Measurements from ENCODE around the gene COL4A6.
"Not testable (repeated sequence)": the region's sequence is repeated elsewhere in the genome, so short reads cannot be mapped to it uniquely, and the experiment has no call there.

COL4A6 gene

DNA sequence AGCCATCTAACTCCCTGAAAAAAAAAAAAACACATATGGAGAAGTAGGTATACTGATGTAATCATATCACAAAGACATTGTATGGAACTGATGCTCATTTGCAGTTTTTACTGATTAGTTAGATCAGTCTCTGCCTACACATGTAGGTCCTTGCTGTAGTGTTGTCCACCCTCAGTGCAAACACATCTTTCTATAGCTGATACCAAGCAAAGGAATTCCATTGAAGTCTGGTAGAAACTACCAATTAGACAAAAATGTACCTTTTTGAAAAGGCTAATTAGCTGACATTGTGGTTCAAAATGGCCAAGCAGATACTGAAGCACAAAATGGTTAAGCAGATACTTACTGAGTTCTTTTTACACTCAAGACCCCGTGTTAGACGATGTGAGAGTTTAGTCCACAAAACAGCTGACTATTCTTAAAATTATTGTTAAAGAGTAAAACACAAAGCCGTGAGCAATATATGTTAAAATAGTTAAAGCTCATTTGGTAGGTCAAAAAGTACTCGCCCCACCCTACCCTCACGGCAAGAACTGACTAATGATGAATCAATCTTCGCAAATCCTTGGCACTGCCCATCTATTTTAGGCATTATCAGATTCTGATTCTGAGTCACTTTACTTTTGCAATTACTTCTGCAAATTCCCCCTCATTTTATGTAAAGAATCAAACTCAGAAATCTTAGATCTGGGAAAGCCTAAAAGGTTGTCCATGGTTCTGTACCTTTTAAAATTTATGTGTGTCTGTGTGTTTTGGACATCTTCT, 40.4 kb downstream of the COL4A6 start:
- no peaks in the 10 kb centered on the region for H4K20me1 ChIP-seq (ENCODE audit: insufficient read depth, low read length)
- H2AFZ ChIP-seq (ENCODE audit: low read length): no peak overlapping the region
- H3K4me1 ChIP-seq (ENCODE audit: insufficient read depth, low read length, severe bottlenecking): no peaks in the 10 kb centered on the region
- H3K9ac ChIP-seq (ENCODE audit: low read length): no peak overlapping the region
- H3K27me3 ChIP-seq (ENCODE audit: insufficient read depth, low read length): no peaks in the 10 kb centered on the region
- H3K9me2 ChIP-seq (ENCODE audit: low read depth, low read length): no peaks in the 10 kb centered on the region
- H3F3A ChIP-seq (ENCODE audit: insufficient read depth, low read length): no peaks in the 10 kb centered on the region
- TF ChIP-seq EZH2 (IDR thresholded peaks at IDR 0.05; ENCODE audit: borderline replicate concordance, low read length): no peak
- TF ChIP-seq, protein P1, sequence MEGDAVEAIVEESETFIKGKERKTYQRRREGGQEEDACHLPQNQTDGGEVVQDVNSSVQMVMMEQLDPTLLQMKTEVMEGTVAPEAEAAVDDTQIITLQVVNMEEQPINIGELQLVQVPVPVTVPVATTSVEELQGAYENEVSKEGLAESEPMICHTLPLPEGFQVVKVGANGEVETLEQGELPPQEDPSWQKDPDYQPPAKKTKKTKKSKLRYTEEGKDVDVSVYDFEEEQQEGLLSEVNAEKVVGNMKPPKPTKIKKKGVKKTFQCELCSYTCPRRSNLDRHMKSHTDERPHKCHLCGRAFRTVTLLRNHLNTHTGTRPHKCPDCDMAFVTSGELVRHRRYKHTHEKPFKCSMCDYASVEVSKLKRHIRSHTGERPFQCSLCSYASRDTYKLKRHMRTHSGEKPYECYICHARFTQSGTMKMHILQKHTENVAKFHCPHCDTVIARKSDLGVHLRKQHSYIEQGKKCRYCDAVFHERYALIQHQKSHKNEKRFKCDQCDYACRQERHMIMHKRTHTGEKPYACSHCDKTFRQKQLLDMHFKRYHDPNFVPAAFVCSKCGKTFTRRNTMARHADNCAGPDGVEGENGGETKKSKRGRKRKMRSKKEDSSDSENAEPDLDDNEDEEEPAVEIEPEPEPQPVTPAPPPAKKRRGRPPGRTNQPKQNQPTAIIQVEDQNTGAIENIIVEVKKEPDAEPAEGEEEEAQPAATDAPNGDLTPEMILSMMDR (IDR thresholded peaks at IDR 0.05; ENCODE audit: low read length): no peak
- H3K9me3 ChIP-seq (ENCODE audit: low read length): no peaks in the 10 kb centered on the region
- no peak overlapping the region for H3K4me3 ChIP-seq (ENCODE audit: low read depth, low read length, poor library complexity, severe bottlenecking)
- H3K36me3 ChIP-seq (ENCODE audit: insufficient read depth, low read length): no peaks in the 10 kb centered on the region
- no peak overlapping the region for H3K27ac ChIP-seq (ENCODE audit: low read depth, low read length, poor library complexity, severe bottlenecking)
- no peak overlapping the region for H3K4me2 ChIP-seq (ENCODE audit: low read length)
- H3K79me2 ChIP-seq (ENCODE audit: insufficient read depth, low read length): no peaks in the 10 kb centered on the region

GRCh38 chrX:108396986-108397385, 41.2 kb downstream of the COL4A6 start:
- H3K79me2 ChIP-seq (ENCODE audit: insufficient read depth, low read length): no peaks in the 10 kb centered on the region
- H3K9ac ChIP-seq (ENCODE audit: low read length): no peak overlapping the region
- H3F3A ChIP-seq (ENCODE audit: insufficient read depth, low read length): no peaks in the 10 kb centered on the region
- H3K9me2 ChIP-seq (ENCODE audit: low read depth, low read length): no peaks in the 10 kb centered on the region
- no peak overlapping the region for H2AFZ ChIP-seq (ENCODE audit: low read length)
- no peak for TF ChIP-seq EZH2 (IDR thresholded peaks at IDR 0.05; ENCODE audit: borderline replicate concordance, low read length)
- TF ChIP-seq, protein P1 (IDR thresholded peaks at IDR 0.05; ENCODE audit: low read length): no peak
- no peaks in the 10 kb centered on the region for H3K4me1 ChIP-seq (ENCODE audit: insufficient read depth, low read length, severe bottlenecking)
- no peak overlapping the region for H3K4me3 ChIP-seq (ENCODE audit: low read depth, low read length, poor library complexity, severe bottlenecking)
- H3K27ac ChIP-seq (ENCODE audit: low read depth, low read length, poor library complexity, severe bottlenecking): no peak overlapping the region
- H3K27me3 ChIP-seq (ENCODE audit: insufficient read depth, low read length): no peaks in the 10 kb centered on the region
- H3K9me3 ChIP-seq (ENCODE audit: low read length): no peaks in the 10 kb centered on the region
- no peaks in the 10 kb centered on the region for H3K36me3 ChIP-seq (ENCODE audit: insufficient read depth, low read length)
- no peak overlapping the region for H3K4me2 ChIP-seq (ENCODE audit: low read length)
- H4K20me1 ChIP-seq (ENCODE audit: insufficient read depth, low read length): no peaks in the 10 kb centered on the region

GRCh38 chrX:108396188-108396891, 41.9 kb downstream of the COL4A6 start:
- Histone ChIP-seq H3K27ac (ENCODE audit: low read depth, low read length, poor library complexity, severe bottlenecking) (no peak overlapping the region), H3K36me3 (ENCODE audit: insufficient read depth, low read length) (no peaks in the 10 kb centered on the region), H3K4me3 (ENCODE audit: low read depth, low read length, poor library complexity, severe bottlenecking) (no peak overlapping the region), H3K9me3 (ENCODE audit: low read length) (no peaks in the 10 kb centered on the region), H3K9ac (ENCODE audit: low read length) (no peak overlapping the region), H3K79me2 (ENCODE audit: insufficient read depth, low read length) (no peaks in the 10 kb centered on the region), H3K27me3 (ENCODE audit: insufficient read depth, low read length) (no peaks in the 10 kb centered on the region), H4K20me1 (ENCODE audit: insufficient read depth, low read length) (no peaks in the 10 kb centered on the region), H3K9me2 (ENCODE audit: low read depth, low read length) (no peaks in the 10 kb centered on the region), H3F3A (ENCODE audit: insufficient read depth, low read length) (no peaks in the 10 kb centered on the region), H2AFZ (ENCODE audit: low read length) (no peak overlapping the region), H3K4me1 (ENCODE audit: insufficient read depth, low read length, severe bottlenecking) (no peaks in the 10 kb centered on the region), H3K4me2 (ENCODE audit: low read length) (no peak overlapping the region)
- TF ChIP-seq EZH2 (IDR thresholded peaks at IDR 0.05; ENCODE audit: borderline replicate concordance, low read length): no peak
- TF ChIP-seq, protein P1 (IDR thresholded peaks at IDR 0.05; ENCODE audit: low read length): no peak

DNA sequence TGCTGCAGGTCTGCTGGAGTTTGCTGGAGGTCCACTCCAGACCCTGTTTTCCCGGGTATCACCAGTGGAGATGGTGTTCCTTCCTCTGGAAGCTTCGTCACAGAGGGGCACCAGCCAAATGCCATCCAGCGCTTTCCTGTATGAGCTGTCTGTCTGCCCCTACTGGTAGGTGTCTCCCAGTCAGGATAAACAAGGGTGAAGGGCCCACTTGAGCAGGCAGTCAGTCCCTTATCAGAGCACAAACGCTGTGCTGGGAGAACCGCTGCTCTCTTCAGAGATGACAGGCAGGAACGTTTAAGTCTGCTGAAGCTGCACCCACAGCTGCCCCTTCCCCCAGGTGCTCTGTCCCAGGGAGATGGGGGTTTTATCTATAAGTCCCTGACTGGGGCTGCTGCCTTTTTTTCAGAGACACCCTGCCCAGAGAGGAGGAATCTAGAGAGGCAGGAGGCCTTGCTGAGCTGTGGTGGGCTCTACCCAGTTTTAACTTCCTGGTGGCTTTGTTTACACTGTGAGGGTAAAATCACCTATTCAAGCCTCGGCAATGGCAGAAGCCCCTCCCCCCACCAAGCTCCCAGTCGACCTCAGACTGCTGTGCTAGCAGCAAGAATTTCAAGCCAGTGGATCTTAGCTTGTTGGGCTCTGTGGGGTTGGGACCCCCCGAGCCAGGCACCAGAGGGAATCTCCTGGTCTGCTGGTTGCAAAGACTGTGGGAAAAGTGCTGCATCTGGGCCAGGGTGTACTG, 47.1 kb downstream of the COL4A6 start:
- not testable (repeated sequence) for H2AFZ ChIP-seq (ENCODE audit: low read length); H3K9me3 ChIP-seq (ENCODE audit: low read length); H3K27ac ChIP-seq (ENCODE audit: low read depth, low read length, poor library complexity, severe bottlenecking); H3K4me2 ChIP-seq (ENCODE audit: low read length); H4K20me1 ChIP-seq (ENCODE audit: insufficient read depth, low read length); H3K4me1 ChIP-seq (ENCODE audit: insufficient read depth, low read length, severe bottlenecking); H3K9ac ChIP-seq (ENCODE audit: low read length); H3K79me2 ChIP-seq (ENCODE audit: insufficient read depth, low read length); H3K27me3 ChIP-seq (ENCODE audit: insufficient read depth, low read length); H3K9me2 ChIP-seq (ENCODE audit: low read depth, low read length); H3K4me3 ChIP-seq (ENCODE audit: low read depth, low read length, poor library complexity, severe bottlenecking); H3F3A ChIP-seq (ENCODE audit: insufficient read depth, low read length); H3K36me3 ChIP-seq (ENCODE audit: insufficient read depth, low read length)

Data from OCI-LY1 (cell line).